Liver (tissue), 3 donors: Measurements from ENCODE around the gene DAPK2.

Source experiments
- CTCF ChIP-seq: fragments of 150-350 bp; IDR thresholded peaks from 2 replicates; pipeline ENCODE4 v1.5.1; 2017; ENCODE audit warnings: improper control_type of control experiment, low read depth, low read length; ENCODE audit not compliant: missing input control
- MAX ChIP-seq: IDR thresholded peaks from 2 replicates; pipeline ENCODE4 v1.6.1; 2016; ENCODE audit warnings: antibody characterized with exemption
- RAD21 ChIP-seq, 2 donors: IDR thresholded peaks; 2 replicates each; pipeline ENCODE4 v1.6.1; 2016; ENCODE audit warnings: antibody characterized with exemption in 2 of 2, mild to moderate bottlenecking in 2 of 2
- SP1 ChIP-seq: IDR thresholded peaks from 2 replicates; pipeline ENCODE4 v1.6.1; 2018; ENCODE audit warnings: antibody characterized with exemption, mild to moderate bottlenecking
- donor health status: healthy.
- donor health status: healthy.

- TF ChIP-seq MAX, result no peak
- TF ChIP-seq CTCF, result no peak
- TF ChIP-seq RAD21 (IDR thresholded peaks at IDR 0.05), result no peak
- no peak for TF ChIP-seq SP1
These were observed 144.2 kb downstream of the DAPK2 start for GRCh38 chr15:63901912-63902670.
